Fibroblast of lung (primary cell): ENCODE results near the gene RIMS3. TPM values are rescaled to one million over a fixed set of nuclear protein-coding genes. Genes with fewer than 3 reads are reported as not detected.
"Not testable (repeated sequence)": the region's sequence is repeated elsewhere in the genome, so short reads cannot be mapped to it uniquely, and the experiment has no call there.

Source experiments
- DNase-seq, 2 donors: peaks; one replicate each; pipeline versions ENCODE4 v3.0.0 to v3.0.0-alpha.2; 2010; ENCODE audit warnings: low read depth in 2 of 2
- H2AFZ ChIP-seq: 2 replicates; pipeline ENCODE4 v1.5.1; 2012; ENCODE audit warnings: low read length, control low read depth, inconsistent platforms
- H3K27ac ChIP-seq: 2 replicates; pipeline ENCODE4 v1.5.1; 2011; ENCODE audit warnings: low read length, control low read depth; ENCODE audit not compliant: insufficient read depth
- H3K27me3 ChIP-seq: 2 replicates; pipeline ENCODE4 v1.5.1; 2011; ENCODE audit warnings: mild to moderate bottlenecking, low read length; ENCODE audit not compliant: control insufficient read depth, insufficient read depth
- H3K36me3 ChIP-seq: 2 replicates; pipeline ENCODE4 v1.5.1; 2011; ENCODE audit warnings: low read length; ENCODE audit not compliant: control insufficient read depth, insufficient read depth
- H3K4me1 ChIP-seq: 2 replicates; pipeline ENCODE4 v1.5.1; 2011; ENCODE audit warnings: low read length; ENCODE audit not compliant: control insufficient read depth, insufficient read depth; ENCODE audit errors: extremely low read depth
- H3K4me2 ChIP-seq: 2 replicates; pipeline ENCODE4 v1.5.1; 2011; ENCODE audit warnings: low read length, control low read depth; ENCODE audit not compliant: insufficient read depth; ENCODE audit errors: extremely low read depth
- H3K4me3 ChIP-seq, 4 experiments: fragments of 200-600 bp in 1 of 4; sonication (generic) in 1 of 4; replicated peaks in 1 of 4; 2 replicates each; pipeline ENCODE4 v1.5.1; 2011 to 2016; ENCODE audit warnings: low read length in 4 of 4, low read depth in 3 of 4, mild to moderate bottlenecking in 3 of 4, control low read depth in 2 of 4, inconsistent platforms in 1 of 4, mixed read lengths in 1 of 4; ENCODE audit not compliant: insufficient read depth in 1 of 4; ENCODE audit errors: control extremely low read depth in 1 of 4
- H3K79me2 ChIP-seq: 2 replicates; pipeline ENCODE4 v1.5.1; 2012; ENCODE audit warnings: mild to moderate bottlenecking, low read length, inconsistent platforms; ENCODE audit not compliant: control insufficient read depth, insufficient read depth
- H3K9ac ChIP-seq: 2 replicates; pipeline ENCODE4 v1.5.1; 2011; ENCODE audit warnings: mild to moderate bottlenecking, low read length, control low read depth; ENCODE audit not compliant: insufficient read depth
- H3K9me3 ChIP-seq: 2 replicates; pipeline ENCODE4 v1.5.1; 2012; ENCODE audit warnings: low read depth, low read length; ENCODE audit not compliant: control insufficient read depth, insufficient read depth
- H4K20me1 ChIP-seq: 2 replicates; pipeline ENCODE4 v1.5.1; 2011; ENCODE audit warnings: low read length; ENCODE audit not compliant: control insufficient read depth, insufficient read depth; ENCODE audit errors: extremely low read depth
- EZH2 ChIP-seq: IDR thresholded peaks from 2 replicates; pipeline ENCODE4 v1.5.1; 2012; ENCODE audit warnings: low read length, control low read depth, mild to moderate bottlenecking; ENCODE audit errors: missing control alignments
- polyA plus RNA-seq, 2 donors: library from polyadenylated mRNA; depleted of rRNA in 1 of 2; stranded (reverse) in 1 of 2; unstranded in 1 of 2; fragments of >200 nt; gene quantifications; 2 replicates each; pipeline ENCODE4 v1.2.1, GENCODE V29; 2011 to 2012; ENCODE audit warnings: missing spikeins in 1 of 2
- total RNA-seq: library from RNA; depleted of rRNA; stranded (reverse); fragments of >200 nt; gene quantifications from 2 replicates; pipeline ENCODE4 v1.2.1, GENCODE V29; 2014
- TF ChIP-seq, protein P1 (sequence below), 2 donors: IDR thresholded peaks in 1 of 2; conservative IDR thresholded peaks in 1 of 2; 1 replicate in 1 of 2; 2 replicates in 1 of 2; pipeline ENCODE4 v1.5.1; 2011 to 2012; ENCODE audit warnings: low read length in 2 of 2, control low read depth in 1 of 2, inconsistent platforms in 1 of 2, low read depth in 1 of 2, mild to moderate bottlenecking in 1 of 2

RIMS3 gene
- total and polyA plus RNA-seq, 2 donors (not counting 1 experiment from before 2014, with no cell fraction given), result 0.11 to 0.33 TPM

DNA sequence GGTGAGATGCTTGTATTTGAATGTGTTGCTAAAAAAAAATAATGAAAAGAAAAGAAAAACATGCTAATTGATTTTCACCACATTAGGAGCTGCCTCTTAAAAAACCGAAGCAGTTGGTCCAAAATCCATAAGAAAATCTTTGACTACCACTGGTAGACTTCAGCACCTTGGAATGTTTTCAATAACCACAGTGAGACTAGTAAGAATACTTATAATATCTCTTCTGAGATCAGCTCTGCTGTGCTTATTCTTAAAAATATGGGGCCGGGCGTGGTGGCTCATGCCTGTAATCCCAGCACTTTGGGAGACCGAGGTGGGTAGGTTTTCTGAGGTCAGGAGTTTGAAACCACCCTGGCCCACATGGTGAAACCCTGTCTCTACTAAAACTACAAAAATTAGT is 41.1 kb upstream of the RIMS3 start:
- Histone ChIP-seq H3K36me3 (no peaks in the 10 kb centered on the region), H4K20me1 (no peaks in the 10 kb centered on the region), H3K4me3 (no peak overlapping the region), H2AFZ (no peak overlapping the region), H3K9me3 (no peaks in the 10 kb centered on the region), H3K4me2 (no peak overlapping the region), H3K9ac (no peak overlapping the region), H3K27ac (no peak overlapping the region), H3K4me1 (peaks cover 11% of the 10 kb centered on the region), H3K27me3 (no peaks in the 10 kb centered on the region), H3K79me2 (peaks cover 37% of the 10 kb centered on the region)
- no peak for TF ChIP-seq EZH2
- TF ChIP-seq, protein P1, sequence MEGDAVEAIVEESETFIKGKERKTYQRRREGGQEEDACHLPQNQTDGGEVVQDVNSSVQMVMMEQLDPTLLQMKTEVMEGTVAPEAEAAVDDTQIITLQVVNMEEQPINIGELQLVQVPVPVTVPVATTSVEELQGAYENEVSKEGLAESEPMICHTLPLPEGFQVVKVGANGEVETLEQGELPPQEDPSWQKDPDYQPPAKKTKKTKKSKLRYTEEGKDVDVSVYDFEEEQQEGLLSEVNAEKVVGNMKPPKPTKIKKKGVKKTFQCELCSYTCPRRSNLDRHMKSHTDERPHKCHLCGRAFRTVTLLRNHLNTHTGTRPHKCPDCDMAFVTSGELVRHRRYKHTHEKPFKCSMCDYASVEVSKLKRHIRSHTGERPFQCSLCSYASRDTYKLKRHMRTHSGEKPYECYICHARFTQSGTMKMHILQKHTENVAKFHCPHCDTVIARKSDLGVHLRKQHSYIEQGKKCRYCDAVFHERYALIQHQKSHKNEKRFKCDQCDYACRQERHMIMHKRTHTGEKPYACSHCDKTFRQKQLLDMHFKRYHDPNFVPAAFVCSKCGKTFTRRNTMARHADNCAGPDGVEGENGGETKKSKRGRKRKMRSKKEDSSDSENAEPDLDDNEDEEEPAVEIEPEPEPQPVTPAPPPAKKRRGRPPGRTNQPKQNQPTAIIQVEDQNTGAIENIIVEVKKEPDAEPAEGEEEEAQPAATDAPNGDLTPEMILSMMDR (conservative IDR thresholded peaks at IDR 0.05 in 1 of 2, IDR thresholded peaks at IDR 0.05 in 1 of 2; ENCODE audit: low read depth in 1 of 2, low read length in 2 of 2), result no peak
- DNase-seq, result peak in 1 of 2 donors; percentile 58

GRCh38 chr1:40704817-40705733 is 39.6 kb upstream of the RIMS3 start:
- Histone ChIP-seq H3K4me1 (peaks cover 6% of the 10 kb centered on the region), H3K9me3 (no peaks in the 10 kb centered on the region), H2AFZ (no peak overlapping the region), H3K4me3 (no peak overlapping the region), H4K20me1 (no peaks in the 10 kb centered on the region), H3K27me3 (no peaks in the 10 kb centered on the region), H3K9ac (no peak overlapping the region), H3K4me2 (no peak overlapping the region), H3K36me3 (no peaks in the 10 kb centered on the region), H3K79me2 (peaks cover 42% of the 10 kb centered on the region), H3K27ac (no peak overlapping the region)
- TF ChIP-seq EZH2, result no peak
- TF ChIP-seq, protein P1 (conservative IDR thresholded peaks at IDR 0.05 in 1 of 2, IDR thresholded peaks at IDR 0.05 in 1 of 2; ENCODE audit: low read depth in 1 of 2, low read length in 2 of 2), result no peak
- DNase-seq, result no peak

- no peaks in the 10 kb centered on the region for H3K36me3 ChIP-seq
- H3K27ac ChIP-seq, result no peak overlapping the region
- H3K27me3 ChIP-seq, result no peaks in the 10 kb centered on the region
- peak overlapping the region in 1 of 4 experiments; percentile 21 for H3K4me3 ChIP-seq
- no peak overlapping the region for H3K4me2 ChIP-seq
- H4K20me1 ChIP-seq, result no peaks in the 10 kb centered on the region
- H3K79me2 ChIP-seq, result peaks cover 41% of the 10 kb centered on the region
- H3K9ac ChIP-seq, result no peak overlapping the region
- H3K4me1 ChIP-seq, result peaks cover 3% of the 10 kb centered on the region
- peak; percentile 90 to 96 for DNase-seq
- H2AFZ ChIP-seq, result no peak overlapping the region
- TF ChIP-seq, protein P1 (conservative IDR thresholded peaks at IDR 0.05 in 1 of 2, IDR thresholded peaks at IDR 0.05 in 1 of 2; ENCODE audit: low read depth in 1 of 2, low read length in 2 of 2), result peak in 1 of 2 donors; percentile 15
- TF ChIP-seq EZH2, result no peak
- H3K9me3 ChIP-seq, result no peaks in the 10 kb centered on the region
Measured at GRCh38 chr1:40703316-40703715, 37.8 kb upstream of the RIMS3 start.

- H3K27me3 ChIP-seq, H3K4me3 ChIP-seq, H3K4me1 ChIP-seq, H4K20me1 ChIP-seq, H3K27ac ChIP-seq, H3K9ac ChIP-seq, H3K36me3 ChIP-seq, H3K9me3 ChIP-seq, H3K4me2 ChIP-seq, DNase-seq, H2AFZ ChIP-seq: not testable (repeated sequence)
- H3K79me2 ChIP-seq, result peaks cover 41% of the 10 kb centered on the region
Measured at GRCh38 chr1:40702810-40703209, 37.3 kb upstream of the RIMS3 start.
